GM18511 (cell line): Measurements from ENCODE around the gene CD1C.
"Not testable (repeated sequence)": the region's sequence is repeated elsewhere in the genome, so short reads cannot be mapped to it uniquely, and the experiment has no call there.

Experiments
- ATAC-seq: cut with Tn5 transposase; IDR thresholded peaks from one replicate; pipeline ENCODE4 v1.9.1; 2021; ENCODE audit warnings: mild to moderate bottlenecking, moderate library complexity; ENCODE audit not compliant: unreplicated experiment

The CD1C gene

GRCh38 chr1:158327481-158327880 lies 37.8 kb downstream of the CD1C start:
- ATAC-seq = no peak

- no peak for ATAC-seq
Observed at GRCh38 chr1:158328426-158328825, 38.7 kb downstream of the CD1C start.

- no peak for ATAC-seq
Observed at GRCh38 chr1:158329300-158329699, 39.6 kb downstream of the CD1C start.

GRCh38 chr1:158329733-158330132 lies 40.0 kb downstream of the CD1C start:
- ATAC-seq = no peak

- ATAC-seq = no peak
Observed at GRCh38 chr1:158330391-158331105, 40.8 kb downstream of the CD1C start.

GRCh38 chr1:158331106-158331425 lies 41.3 kb downstream of the CD1C start:
- ATAC-seq = no peak

- no peak for ATAC-seq
Observed at GRCh38 chr1:158331481-158332150, 41.9 kb downstream of the CD1C start, which contains the start of gene CD1B. TSS of gene CD1B (minus strand) at chr1:158331531. CDS start at chr1:158331423, 108 bp downstream.

- no peak for ATAC-seq
Observed at GRCh38 chr1:158333405-158334155, 43.9 kb downstream of the CD1C start.

- no peak for ATAC-seq
Observed at GRCh38 chr1:158334526-158335212, 44.9 kb downstream of the CD1C start.

- ATAC-seq = no peak
Observed at GRCh38 chr1:158335213-158335532, 45.5 kb downstream of the CD1C start.

GRCh38 chr1:158336413-158336812 lies 46.7 kb downstream of the CD1C start:
- ATAC-seq = not testable (repeated sequence)
